ENCODE results near the gene VAPB.

The VAPB gene

DNA sequence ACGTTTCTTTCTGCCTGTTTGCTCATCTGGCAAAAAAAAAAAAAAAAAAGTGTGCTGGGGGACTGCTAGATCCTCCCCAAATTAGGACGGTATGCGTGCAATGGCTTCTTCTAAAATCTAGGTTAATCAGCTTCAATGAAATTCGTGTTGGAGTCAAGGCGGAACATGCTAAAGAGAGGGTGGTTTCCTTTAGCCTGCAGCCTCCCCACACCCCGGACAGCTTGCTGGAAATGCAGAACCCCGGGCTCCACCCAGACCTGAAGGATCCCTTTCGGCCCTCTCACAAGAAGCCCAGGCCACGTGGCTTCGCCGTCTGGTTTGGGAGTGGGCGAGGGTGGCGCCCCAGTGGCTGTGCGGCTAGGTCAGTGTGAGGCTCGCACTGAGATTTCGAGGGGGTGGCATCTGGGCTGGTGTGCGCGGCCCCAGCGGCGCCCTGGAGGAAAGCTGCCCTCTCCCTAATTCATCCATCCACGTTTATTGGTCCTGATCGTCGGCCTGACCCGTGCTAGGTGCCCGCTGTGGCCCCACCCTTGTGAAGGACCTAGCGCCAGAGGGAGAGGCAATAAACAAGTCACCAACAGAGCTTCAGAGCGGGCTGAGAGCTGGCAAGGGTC is 77.2 kb downstream of the VAPB start:
- DNase-seq = no peak

DNA sequence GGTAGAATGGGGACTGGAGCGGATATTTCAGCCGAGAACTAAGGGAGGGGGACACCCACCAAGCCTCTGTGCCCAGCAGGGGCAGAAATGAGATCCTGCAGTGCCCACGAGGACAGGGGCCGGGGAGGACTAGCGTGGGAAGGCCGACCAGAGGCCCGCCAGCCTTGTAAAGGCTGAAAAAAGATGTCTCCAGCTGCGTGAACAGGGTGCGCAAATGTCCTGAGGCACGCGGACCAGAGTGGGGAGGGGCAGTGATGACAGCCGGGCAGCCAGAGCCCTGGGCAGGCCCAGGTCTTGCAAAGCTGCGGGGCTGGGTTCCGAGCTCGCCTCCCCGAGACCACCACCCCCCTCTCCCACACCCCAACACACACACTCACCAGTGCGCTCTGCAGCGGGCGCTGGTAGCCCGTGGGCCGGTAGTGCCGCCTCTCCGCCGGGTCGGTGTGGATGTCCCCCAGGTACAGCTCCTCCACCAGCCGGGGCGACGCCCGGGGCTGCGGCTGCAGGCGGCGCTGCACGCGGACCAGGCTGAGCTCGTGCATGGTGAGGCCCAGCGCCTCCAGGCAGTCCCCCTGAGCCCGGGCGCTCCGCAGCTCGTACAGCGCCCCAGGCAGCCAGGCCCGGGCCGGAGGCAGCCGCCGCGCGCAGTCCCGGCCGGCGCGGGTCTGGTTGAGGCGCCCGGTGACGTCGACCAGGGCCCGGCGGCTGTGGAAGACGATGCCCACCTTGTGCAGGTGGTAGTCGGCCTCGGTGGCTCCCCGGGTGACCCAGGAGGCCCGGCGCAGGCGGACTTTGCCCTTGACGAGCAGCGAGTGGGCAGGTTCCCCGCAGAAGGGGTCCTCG is 77.9 kb downstream of the VAPB start:
- DNase-seq = no peak

DNA sequence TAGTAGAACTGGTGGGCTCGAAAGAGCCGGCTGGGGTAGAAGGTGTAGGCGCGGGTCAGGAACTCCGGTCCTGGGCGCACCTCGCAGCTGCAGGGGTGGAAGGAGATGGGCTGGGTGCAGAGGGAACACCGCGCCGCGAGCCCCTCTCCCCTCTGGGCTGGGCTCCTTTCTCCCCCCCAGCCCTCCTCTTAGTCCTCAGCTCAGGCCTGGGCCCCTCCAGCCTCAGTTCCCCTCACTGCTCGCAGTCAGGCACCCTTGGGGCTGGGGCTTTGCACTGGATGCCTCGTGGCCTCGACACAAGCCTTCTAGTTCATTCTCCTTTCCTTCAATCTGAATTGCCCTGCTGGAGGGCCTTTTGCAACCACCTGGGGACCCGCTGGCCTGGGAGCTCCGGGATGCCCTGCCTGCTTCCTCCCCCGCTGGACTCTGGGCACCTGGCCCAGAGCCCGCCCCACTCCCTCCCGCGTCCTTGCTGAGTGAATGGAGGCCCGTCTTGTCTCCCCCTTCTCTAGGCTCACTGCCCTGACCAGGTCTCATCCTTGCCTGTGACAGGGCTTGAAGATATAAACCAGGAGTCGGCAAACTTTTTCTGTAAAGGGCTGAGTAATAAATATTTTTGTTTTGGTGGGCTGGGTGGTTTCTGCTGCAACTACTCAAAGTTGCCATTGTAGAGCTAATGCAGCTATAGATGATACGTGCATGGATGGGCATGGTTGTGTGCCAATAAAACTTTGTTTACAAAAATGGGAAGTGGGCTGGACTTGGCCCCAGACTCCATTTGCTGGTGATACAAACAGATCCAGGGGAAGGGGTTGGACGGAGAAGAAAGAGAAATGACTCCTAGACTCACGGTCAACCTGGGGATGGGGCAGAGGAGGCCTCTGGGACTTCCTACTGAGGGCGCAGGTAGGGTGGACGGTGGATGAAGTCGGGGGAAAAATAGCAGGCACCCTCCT is 78.8 kb downstream of the VAPB start:
- DNase-seq = no peak

DNA sequence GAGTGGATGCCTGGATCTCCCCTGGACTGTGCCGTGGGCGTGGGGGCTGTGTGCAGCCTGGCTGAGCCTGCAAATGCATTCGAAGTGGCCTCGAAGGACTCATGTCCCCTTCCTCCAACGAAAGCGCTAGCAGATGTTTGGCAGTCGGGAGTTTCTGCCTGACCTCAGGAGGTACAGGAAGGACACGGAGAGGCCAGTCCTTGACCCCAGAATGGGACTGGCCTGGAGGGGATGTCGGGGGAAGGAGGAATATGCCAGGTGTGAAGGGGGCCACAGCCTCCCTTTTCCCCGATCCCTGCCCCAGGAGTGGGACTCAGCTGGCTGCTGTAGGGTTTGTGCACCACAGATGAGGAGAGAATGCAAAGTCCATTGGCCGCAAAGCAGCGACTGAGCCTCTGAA is 80.6 kb downstream of the VAPB start:
- no peak for DNase-seq

DNA sequence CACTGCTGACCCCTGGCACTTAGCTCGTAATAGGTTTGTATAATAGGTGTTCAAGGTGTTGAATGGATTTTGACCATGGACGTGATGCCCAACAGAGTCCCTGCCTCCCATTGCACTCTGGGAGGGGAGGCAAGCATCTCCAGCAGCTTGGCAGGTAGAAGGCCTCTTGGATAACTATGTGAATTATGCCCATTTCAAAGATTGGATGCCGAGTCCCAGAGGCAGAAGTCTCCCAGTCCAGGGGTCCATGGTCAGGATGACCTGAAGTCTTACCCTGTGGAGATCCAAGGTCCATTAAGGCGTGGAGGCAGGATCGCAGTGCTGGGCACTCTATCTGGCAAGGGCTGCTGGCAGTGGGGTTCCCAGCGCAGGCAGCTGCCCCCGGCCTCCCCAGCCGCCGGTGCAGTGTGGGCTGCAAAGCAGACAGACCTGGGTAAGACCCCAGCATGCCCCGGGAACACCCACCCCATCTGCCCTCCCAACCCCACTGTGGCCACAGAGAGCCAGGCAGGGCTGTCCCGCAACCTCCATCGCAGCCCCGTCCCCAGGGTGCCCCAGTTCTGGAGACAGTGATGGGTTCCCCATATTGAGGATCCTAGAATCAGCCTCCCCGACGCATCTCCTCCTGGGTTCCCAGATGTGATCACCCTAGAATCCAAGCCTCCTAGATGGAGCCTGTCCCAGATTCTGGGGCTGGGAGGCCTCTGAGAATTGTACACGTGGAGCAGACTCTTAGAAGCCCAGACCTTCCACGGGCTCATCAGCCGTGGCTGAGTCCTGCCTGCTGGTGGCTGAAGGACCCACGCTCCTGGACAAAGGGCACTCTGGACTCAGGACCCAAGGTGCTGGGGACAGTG is 81.5 kb downstream of the VAPB start:
- no peak for DNase-seq

DNA sequence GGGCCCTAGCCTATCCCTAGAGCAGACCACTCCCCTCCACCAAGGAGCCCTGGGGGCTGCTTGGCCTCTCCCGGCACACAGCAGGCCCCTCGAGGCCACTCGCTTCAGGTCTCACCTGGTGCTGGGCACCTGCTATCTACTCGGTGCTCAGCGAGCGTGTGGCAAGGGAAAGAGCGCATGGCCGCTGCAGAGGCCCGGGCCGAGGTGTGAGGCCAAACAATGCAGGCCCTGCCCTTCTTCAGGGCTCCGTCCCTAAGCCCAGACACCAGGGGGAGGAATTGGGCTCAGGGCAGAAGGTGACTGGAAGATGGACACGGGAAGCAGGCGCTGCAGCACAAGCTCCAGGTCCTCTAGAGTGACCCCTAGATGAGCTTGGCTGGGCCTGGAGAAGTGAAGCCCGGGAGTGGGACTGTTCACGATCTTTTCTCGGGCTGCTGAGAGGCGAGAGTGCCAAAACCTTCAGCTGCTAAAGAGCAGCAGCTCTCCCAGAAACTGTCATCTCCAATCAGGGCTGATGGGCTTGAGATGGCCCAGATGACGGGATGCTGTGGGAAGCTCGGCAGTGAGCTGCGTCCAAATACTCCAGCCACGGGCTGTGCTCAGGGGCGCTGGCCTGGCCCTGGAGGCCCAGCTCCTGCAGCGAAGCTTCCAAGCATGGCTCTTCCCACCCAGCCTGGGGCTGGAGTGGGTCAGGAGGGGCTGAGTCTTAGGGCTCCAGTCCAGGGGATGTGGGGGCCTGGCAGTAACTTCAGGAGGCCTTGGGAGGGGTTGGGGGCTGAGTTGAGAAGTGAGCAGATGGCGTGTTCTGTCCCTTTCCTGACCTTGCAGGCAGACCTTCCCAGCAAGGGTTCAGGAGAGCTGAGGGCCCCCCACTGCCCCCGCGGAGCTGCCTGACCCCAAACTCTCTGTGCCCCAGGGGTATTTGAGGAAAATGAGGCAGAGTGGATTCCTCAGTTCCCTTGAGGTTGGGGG is 82.5 kb downstream of the VAPB start:
- no peak for DNase-seq

DNA sequence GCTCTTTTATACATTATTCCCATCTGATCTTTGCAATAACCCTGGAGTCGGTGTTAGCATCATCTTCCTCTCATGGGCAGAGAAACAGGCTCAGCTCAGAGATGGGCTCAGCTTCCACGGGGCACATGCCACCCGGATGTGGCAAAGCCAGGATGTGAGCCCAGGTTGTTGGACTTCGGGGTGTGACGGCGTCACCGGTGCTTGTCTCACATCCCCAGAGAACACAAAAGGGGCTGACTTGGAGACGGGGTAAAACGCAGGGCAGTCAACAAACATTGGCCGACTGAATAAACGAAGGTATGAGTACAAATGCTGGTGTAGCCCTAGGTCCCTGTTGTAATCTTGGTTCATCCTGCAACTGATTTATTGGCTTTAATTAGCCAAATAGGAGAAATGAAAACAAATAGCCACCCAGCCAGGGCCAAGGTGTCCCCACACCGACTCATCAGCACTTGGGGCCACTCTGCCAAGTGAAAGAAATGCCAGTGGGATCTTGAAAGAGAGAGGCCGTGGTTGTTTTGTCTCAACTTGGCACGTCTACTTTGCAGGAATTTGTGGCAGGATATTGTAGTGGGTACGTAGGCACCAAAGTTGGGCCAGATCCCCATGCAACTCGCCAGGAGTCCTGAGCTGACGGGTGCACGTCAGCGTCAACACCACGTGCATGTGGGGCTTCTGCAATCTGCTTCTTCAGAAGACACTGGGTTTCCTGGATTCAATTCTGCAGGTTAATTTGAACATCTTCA is 83.4 kb downstream of the VAPB start:
- DNase-seq = no peak

DNA sequence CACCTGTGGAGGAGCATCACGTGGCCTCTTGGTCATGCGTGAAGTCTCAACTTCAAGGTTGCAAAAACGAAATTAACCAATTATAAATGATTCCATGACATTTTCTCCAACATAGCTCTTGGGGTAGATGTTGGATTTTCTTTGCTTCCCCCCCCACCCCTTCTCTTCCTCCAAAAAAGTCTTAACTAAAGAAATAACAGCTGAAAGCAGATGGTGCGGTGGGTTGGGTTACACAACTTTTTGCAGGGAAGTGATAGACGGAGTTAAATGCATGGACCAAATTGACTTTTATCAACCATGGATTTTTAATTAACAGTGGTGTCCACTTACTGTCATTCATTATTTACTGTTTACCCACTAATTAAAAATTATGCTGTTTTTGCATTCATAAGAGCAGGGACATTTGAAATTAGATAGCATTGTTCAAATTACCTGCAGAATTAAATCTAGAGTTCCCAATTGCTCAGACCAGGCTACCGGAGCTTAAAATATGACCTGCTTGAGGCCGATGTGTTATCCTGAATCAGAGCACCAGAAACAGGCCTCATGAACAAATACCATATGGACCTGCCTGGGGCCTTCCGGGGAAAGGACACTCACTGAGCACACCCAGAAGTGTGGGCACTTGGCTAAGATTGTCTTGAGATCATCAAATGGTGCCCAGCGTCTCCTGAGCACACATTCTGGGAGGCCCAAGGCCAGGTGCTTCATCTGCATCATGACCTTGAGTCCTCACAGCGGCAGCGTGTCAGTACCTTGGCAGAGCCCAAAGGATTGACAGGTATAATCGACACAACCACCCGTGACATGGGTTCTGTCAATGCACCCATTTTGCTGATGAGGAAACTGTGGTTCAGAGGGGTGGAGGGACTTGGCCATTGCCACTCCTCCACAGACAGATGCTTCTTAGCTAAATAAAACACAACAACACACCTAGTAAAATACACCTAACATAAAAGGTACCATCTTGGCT is 84.7 kb downstream of the VAPB start:
- no peak for DNase-seq

DNA sequence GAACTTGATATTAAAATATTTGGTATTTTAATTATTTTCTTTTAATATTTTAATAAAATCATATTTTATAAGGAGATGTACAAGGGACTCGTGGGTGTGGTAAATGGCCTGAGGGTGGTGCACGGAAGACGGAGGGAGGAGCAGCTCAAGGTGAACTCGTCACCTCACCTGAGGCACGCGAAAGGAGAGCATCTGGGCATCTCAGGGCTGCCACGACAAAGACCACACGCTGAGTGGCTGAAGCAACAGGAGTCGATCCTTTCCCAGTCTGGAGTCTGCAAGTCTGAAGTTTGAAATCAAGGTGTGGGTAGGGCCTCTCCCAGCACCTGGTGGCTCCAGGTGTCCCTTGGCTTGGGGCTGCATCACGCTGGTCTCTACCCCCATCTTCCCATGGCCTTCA is 86.4 kb downstream of the VAPB start:
- no peak for DNase-seq

DNA sequence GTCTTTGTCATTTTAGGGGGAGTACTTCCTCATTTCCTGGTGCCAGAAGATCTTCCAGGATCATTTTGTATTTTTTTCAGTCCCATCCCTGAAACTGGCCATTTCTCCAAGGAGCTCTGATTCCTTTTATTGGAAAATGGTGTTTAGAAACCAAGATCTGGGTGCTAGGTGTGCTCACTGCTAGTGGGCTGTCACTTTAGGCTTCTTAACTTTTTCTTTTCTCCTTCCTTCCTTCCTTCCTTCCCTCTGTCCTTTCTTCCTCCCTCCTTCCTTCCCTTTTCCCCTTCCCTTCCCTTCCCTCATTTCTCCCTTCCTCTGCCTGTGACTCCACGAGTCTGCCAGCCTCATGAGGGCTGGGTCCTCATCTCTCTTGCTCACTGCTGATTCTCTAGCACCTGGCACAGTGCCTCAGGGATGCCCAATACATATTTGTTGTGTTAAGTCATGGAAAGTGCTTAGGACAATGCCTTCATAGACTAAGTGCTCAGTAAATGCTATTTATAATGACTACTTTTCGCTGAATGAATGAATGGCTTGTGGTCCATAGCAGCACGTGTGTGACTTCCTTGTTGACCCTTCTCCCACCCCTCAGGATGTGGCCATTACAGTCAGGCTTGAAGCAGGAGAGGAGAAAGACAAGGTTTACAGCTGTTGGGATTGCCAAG is 89.2 kb downstream of the VAPB start:
- no peak for DNase-seq

DNA sequence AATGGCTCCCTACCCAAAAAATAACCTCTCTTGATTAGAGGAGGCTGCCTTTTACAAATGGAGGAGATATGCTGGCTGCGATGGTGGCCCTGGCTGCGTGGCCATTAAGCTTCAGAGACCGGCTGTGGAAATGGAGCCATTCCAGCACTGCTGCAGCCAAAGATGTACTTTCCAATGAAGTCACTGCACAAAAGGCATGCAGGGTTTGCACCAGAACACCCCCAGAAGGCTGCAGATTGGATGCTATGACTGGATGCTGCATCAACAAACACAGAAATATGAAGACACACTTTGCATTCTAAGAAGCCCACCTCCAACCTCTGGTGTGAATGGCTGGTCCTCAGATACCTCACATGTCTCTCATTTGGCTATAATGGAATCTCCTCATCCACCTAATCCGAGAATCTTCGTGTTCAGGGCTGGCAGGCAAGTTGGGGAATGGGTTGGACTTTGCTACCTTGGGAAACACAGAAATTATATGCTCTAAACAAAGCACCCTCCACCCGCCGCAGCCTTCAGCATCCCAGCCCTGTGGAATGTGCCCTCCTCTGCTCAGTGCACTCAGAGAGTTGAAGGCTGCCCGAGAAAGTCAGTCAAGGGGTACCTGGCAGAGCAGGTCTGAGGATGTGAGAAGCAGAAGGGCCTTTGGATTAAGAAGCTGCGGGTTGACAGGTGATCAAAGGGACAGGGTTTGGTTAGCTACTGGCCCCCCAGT is 90.9 kb downstream of the VAPB start:
- no peak for DNase-seq

DNA sequence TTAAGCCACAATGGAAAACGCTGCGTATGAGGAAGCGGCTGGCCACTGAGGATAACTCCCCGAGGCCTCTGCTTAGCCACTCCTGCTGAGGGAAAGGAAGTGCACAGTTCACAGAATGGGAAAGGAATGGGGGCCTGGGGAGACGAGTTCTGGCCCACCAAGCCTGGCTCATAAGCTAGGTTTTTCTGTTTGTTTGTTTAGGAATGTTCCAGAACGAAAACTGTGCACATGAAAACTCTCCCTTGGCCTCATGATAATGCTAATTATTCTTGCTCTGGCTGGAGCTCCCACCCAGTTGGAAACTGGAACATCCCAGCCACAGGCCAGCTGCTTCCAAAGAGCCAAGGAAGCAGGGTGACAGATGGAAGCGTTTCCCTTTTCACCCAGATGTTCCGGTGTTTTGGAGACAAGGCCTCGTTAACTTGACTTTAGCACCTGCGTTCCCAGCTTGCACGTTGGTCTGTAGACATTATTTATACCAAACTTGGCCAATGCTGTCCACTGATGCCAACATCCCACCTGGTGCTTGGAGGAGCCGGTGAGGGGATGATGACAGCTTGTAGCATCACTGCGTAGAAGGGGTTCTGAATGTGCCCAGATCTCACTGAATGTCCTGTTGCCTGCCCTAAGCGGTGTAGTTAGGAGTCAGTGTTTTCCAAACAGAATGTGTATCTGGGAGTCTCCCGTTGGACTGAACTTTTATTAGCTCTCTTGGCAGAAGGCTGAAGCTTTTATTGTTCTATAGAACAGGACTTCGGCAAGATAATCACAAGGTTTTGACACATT is 91.7 kb downstream of the VAPB start:
- no peak for DNase-seq

DNA sequence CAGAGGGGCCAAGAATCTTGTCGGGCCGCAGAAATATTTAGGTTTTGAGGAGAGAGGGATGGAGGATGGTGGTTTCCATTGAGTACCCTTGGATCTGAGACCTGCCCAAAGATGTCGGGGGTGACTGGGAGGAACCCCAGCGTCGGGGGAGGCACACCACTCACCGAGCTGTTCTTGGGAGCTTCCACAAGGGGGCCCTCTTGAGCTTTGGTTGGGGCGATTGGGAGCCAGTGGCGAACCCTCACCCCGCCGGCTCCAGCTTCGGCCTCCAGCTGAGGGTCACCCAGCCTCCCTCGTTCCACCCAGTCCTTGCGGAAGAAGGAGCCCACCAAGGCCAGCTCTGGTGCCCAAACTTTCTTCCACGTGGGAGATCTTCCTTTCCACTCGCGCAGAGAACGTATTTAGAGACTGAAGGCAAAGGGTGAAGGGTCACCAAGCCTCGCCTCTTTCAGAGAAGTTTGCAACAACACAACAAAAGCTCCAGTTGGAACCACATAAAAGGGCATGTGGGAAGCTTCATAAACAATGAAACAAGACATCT is 92.5 kb downstream of the VAPB start:
- DNase-seq = no peak

DNA sequence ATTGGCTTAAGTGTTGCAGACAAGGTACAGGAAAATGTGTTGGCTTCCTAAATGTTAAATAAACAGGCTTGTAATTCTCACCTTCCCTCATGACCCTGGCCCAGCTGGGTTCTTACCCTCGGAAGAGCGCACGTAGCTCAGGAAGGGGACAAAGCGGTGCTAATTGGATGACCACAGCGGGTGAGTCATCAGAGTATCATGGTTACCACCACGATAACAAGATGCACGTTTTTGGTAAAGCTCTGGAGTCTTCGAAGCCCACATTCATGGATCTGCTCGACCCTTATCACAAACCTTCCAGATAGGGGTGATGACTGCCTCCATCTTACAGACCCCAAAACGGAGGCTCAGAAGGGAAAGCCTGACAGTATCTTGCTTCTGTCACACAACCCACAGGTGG is 93.4 kb downstream of the VAPB start:
- no peak for DNase-seq

DNA sequence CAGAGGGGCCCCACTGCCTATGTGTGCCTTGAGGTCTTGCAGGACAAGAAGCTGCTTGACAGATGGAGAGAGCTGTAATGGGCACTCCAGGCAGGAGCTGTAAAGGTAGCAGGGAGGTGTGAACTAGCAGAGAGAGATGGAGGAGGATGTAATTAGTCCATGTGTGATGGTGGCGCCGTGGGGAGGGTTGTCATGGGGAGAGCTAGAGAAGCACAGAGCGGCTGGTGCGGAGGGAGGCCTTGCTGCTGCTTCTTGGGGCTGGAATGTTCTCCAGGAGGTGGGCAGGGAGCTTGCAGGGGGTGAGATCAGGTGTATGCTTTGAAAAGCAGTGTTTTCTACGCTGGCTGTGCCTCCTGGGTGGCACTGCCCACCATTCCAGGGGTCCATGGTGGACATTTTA is 94.0 kb downstream of the VAPB start:
- no peak for DNase-seq

DNA sequence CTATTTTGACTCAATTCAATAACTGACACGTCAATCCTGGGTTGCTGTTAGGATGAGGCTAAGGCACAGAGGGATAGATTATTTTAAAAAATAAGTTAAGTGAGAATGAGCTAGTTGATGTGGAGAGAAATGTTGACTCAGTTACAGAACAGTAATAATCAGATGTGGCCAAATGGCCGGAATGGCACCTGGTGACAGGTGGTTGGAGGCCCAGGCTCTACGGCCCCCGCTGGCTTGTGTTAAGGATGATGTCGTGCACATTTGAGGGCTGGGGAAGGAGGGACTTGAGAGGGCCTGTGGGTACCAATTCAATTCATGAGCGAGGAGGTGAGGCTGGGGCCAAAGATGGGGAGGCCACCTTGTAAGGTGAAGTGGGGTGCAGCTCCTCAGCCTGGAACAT is 94.4 kb downstream of the VAPB start:
- DNase-seq = no peak

DNA sequence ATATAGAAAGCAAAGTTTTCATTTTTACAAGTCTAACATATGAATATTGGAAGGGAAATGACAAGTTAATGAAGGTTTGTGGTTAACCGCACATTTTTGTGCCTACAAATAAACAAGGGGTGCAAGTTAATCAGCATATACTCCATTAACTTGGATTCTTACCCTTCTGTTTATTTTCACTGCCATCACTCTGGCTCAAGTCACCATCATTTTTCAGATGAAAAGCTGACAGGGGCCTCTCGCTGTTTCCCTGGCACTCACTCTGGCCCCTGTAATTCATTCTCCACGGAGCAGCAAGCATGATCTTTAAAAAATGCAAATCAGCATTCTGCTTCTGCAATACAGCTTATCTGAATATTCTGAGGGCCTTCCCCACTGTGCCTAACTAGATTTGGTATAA is 96.4 kb downstream of the VAPB start:
- DNase-seq = no peak

Measured in NCI-H2107 (cell line).